ENCODE measurements around the gene KCNJ4. TPM values are rescaled to one million over a fixed set of nuclear protein-coding genes. Genes with fewer than 3 reads are reported as not detected.

The KCNJ4 gene
- total RNA-seq, 1 experiment from 2014 or later, result 0.18 TPM

DNA sequence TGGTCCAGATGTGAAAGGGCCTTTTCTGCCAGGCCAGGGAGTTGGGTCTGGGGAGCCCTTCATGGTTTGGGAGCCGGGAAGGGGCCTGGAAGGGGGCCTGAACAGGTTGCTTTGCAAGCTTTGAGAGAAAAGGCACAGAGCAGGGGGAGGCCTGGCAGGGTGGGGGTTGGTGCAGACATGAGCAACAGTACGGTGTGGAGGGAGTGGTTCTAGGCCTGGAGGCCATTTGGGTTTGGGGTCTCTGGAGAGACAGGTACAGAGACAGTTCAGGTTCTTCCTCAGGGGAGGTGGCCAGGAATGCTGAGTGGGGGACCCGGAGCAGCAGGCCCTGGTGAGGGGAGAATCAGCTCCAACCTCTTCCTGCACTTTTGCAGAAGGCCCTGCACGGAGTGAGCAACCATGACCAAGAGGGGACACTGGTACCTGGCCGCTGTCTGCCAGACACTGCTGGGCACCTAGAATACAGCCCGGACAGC, 14.3 kb upstream of the KCNJ4 start:
- BruUV-seq (replicated peaks), result no TSS peak
- H3K36me3 ChIP-seq (ENCODE audit: control insufficient read depth, insufficient read depth, low read length), result no peaks in the 10 kb centered on the region
- ATAC-seq, result no peak
- no peak overlapping the region for H3K4me3 ChIP-seq (ENCODE audit: low read depth in 2 of 2, low read length in 2 of 2)
- TF ChIP-seq POLR2AphosphoS5 (IDR thresholded peaks at IDR 0.05; ENCODE audit: low read depth, low read length) (no peak), SIN3A (IDR thresholded peaks at IDR 0.05; ENCODE audit: borderline replicate concordance, insufficient read depth, low read depth, low read length) (no peak), TCF7L2 (IDR thresholded peaks at IDR 0.05; ENCODE audit: low read depth, low read length) (no peak)
- TF ChIP-seq, protein P1, sequence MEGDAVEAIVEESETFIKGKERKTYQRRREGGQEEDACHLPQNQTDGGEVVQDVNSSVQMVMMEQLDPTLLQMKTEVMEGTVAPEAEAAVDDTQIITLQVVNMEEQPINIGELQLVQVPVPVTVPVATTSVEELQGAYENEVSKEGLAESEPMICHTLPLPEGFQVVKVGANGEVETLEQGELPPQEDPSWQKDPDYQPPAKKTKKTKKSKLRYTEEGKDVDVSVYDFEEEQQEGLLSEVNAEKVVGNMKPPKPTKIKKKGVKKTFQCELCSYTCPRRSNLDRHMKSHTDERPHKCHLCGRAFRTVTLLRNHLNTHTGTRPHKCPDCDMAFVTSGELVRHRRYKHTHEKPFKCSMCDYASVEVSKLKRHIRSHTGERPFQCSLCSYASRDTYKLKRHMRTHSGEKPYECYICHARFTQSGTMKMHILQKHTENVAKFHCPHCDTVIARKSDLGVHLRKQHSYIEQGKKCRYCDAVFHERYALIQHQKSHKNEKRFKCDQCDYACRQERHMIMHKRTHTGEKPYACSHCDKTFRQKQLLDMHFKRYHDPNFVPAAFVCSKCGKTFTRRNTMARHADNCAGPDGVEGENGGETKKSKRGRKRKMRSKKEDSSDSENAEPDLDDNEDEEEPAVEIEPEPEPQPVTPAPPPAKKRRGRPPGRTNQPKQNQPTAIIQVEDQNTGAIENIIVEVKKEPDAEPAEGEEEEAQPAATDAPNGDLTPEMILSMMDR (IDR thresholded peaks at IDR 0.05), result no peak
- TF ChIP-seq, protein P2, sequence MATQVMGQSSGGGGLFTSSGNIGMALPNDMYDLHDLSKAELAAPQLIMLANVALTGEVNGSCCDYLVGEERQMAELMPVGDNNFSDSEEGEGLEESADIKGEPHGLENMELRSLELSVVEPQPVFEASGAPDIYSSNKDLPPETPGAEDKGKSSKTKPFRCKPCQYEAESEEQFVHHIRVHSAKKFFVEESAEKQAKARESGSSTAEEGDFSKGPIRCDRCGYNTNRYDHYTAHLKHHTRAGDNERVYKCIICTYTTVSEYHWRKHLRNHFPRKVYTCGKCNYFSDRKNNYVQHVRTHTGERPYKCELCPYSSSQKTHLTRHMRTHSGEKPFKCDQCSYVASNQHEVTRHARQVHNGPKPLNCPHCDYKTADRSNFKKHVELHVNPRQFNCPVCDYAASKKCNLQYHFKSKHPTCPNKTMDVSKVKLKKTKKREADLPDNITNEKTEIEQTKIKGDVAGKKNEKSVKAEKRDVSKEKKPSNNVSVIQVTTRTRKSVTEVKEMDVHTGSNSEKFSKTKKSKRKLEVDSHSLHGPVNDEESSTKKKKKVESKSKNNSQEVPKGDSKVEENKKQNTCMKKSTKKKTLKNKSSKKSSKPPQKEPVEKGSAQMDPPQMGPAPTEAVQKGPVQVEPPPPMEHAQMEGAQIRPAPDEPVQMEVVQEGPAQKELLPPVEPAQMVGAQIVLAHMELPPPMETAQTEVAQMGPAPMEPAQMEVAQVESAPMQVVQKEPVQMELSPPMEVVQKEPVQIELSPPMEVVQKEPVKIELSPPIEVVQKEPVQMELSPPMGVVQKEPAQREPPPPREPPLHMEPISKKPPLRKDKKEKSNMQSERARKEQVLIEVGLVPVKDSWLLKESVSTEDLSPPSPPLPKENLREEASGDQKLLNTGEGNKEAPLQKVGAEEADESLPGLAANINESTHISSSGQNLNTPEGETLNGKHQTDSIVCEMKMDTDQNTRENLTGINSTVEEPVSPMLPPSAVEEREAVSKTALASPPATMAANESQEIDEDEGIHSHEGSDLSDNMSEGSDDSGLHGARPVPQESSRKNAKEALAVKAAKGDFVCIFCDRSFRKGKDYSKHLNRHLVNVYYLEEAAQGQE (IDR thresholded peaks at IDR 0.05; ENCODE audit: insufficient read depth in 1 of 2, low read depth in 2 of 2, low read length in 1 of 2), result no peak
- no peak for DNase-seq (ENCODE audit: low read depth, low spot score)
- POLR2A ChIA-PET, result no interaction called here
- H3K27me3 ChIP-seq (ENCODE audit: control insufficient read depth, insufficient read depth, low read length), result no peaks in the 10 kb centered on the region
- in situ Hi-C loops (cut with HindIII; ENCODE audit: low pct_unique_long_range_greater_than_20kb, low sequenced_read_pairs) (no loop called here), intact Hi-C loops (cut with micrococcal nuclease; ENCODE audit: unreplicated experiment) (no loop called here)
- no peaks in the 10 kb centered on the region for H3K4me1 ChIP-seq (ENCODE audit: control insufficient read depth, insufficient read depth, low read length)
- H3K9me3 ChIP-seq (ENCODE audit: control insufficient read depth, insufficient read depth, low read depth, low read length), result no peaks in the 10 kb centered on the region
- no peak overlapping the region for H3K27ac ChIP-seq (ENCODE audit: low read length)
- CTCF ChIA-PET, result no interaction called here

DNA sequence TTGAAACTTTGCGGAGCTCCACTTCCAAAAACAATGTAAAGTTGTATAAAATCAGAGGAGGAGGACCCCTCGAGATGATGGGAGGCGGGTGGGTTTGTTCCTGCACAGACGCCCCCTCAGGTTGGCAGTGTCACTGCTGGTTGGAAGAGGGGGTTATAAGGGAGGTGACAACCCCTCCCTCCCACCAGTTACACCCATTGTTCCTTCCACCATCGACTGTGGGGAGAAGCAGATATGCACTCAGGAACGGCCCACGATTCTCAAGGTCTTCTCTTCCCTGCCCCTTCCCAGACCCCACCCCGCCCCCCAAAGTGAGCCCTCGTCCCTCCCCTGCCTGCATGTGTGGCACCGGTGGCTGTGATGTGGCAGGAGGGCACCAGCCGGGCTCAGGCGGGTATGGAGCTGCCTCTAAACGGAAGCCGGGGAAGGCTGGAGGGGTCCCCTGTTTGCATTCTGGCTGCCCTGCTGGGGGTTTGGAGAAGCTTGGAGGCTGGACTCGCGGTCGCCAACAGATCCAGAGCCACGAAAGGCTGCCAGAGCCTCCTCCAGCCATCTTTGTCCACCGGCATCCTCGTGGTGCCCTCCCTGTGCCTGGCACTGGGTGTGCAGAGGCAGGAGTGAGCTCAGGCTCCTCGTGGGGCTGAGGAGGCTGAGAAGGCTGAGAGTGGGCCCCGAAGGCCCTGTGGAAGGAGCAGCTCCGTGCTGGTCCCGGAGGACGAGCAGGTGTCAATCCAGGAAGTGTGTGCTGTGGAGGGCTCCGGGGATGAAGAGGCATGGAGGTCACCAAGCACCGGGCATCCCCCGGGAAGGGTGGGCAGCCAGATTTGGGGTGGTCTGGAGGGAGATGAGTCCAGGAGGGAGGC, 13.7 kb upstream of the KCNJ4 start:
- POLR2A ChIA-PET, result no interaction called here
- Histone ChIP-seq H3K4me1 (ENCODE audit: control insufficient read depth, insufficient read depth, low read length) (no peaks in the 10 kb centered on the region), H3K4me3 (ENCODE audit: low read depth in 2 of 2, low read length in 2 of 2) (peak overlapping the region; percentile 48 to 59), H3K27me3 (ENCODE audit: control insufficient read depth, insufficient read depth, low read length) (no peaks in the 10 kb centered on the region), H3K36me3 (ENCODE audit: control insufficient read depth, insufficient read depth, low read length) (no peaks in the 10 kb centered on the region), H3K9me3 (ENCODE audit: control insufficient read depth, insufficient read depth, low read depth, low read length) (no peaks in the 10 kb centered on the region), H3K27ac (ENCODE audit: low read length) (peak overlapping the region; percentile 48)
- no peak for DNase-seq (ENCODE audit: low read depth, low spot score)
- no TSS peak for BruUV-seq (replicated peaks)
- CTCF ChIA-PET, result no interaction called here
- no peak for TF ChIP-seq SIN3A (IDR thresholded peaks at IDR 0.05; ENCODE audit: borderline replicate concordance, insufficient read depth, low read depth, low read length)
- no peak for TF ChIP-seq TCF7L2 (IDR thresholded peaks at IDR 0.05; ENCODE audit: low read depth, low read length)
- in situ Hi-C loops (cut with HindIII; ENCODE audit: low pct_unique_long_range_greater_than_20kb, low sequenced_read_pairs), result no loop called here
- ATAC-seq, result no peak
- intact Hi-C loops (cut with micrococcal nuclease; ENCODE audit: unreplicated experiment), result no loop called here

DNA sequence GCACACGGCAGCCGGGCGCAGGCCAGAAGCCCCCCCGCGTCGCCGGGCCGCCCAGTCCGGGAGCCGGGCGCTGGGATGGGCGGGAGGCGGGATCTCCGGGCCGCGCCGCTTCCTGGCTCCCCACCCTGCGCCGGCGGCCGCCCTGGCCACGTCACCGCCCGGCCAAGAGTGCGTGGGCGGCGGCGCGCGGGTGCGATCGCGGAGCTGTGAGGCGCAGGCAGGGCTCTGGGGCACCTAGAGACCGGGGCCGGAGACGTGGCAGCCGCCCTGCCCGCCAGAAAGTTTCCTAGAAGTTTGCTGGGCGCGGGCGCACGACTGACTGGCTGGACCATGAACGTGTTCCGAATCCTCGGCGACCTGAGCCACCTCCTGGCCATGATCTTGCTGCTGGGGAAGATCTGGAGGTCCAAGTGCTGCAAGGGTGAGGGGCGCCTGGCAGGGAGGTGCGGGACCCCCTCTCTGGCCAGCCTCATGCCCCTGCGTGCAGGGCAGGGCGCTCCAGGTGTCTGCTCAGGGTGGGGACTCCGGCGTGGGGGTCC, 13.0 kb upstream of the KCNJ4 start, which contains the start of gene KDELR3:
KDELR3 (plus strand) TSS at position 193 of the 539 bp plus-strand sequence; CDS start at position 331, 138 bp downstream.
- intact Hi-C loops (cut with micrococcal nuclease; ENCODE audit: unreplicated experiment), result no loop called here

More for the DNA sequence above, 13.0 kb upstream of the KCNJ4 start, which contains the start of gene KDELR3:
- ATAC-seq (peak; percentile 90), DNase-seq (ENCODE audit: low read depth, low spot score) (no peak)
- H3K36me3 ChIP-seq (ENCODE audit: control insufficient read depth, insufficient read depth, low read length), result no peaks in the 10 kb centered on the region
- TF ChIP-seq, protein P2 (IDR thresholded peaks at IDR 0.05; ENCODE audit: insufficient read depth in 1 of 2, low read depth in 2 of 2, low read length in 1 of 2), result no peak
- TF ChIP-seq SIN3A (IDR thresholded peaks at IDR 0.05; ENCODE audit: borderline replicate concordance, insufficient read depth, low read depth, low read length), result no peak
- TF ChIP-seq, protein P1 (IDR thresholded peaks at IDR 0.05), result no peak
- TF ChIP-seq POLR2AphosphoS5 (IDR thresholded peaks at IDR 0.05; ENCODE audit: low read depth, low read length), result no peak
- TF ChIP-seq TCF7L2 (IDR thresholded peaks at IDR 0.05; ENCODE audit: low read depth, low read length), result no peak
- peak within 1 kb of the TSS; percentile 48 to 59 for H3K4me3 ChIP-seq (ENCODE audit: low read depth in 2 of 2, low read length in 2 of 2)
- BruUV-seq (replicated peaks), result no TSS peak
- POLR2A ChIA-PET, result no interaction called here
- in situ Hi-C loops (cut with HindIII; ENCODE audit: low pct_unique_long_range_greater_than_20kb, low sequenced_read_pairs), result no loop called here
- no peaks in the 10 kb centered on the region for H3K4me1 ChIP-seq (ENCODE audit: control insufficient read depth, insufficient read depth, low read length)
- no peaks in the 10 kb centered on the region for H3K9me3 ChIP-seq (ENCODE audit: control insufficient read depth, insufficient read depth, low read depth, low read length)
- peak within 1 kb of the TSS; percentile 59 for H3K27ac ChIP-seq (ENCODE audit: low read length)
- CTCF ChIA-PET, result no interaction called here
- no peaks in the 10 kb centered on the region for H3K27me3 ChIP-seq (ENCODE audit: control insufficient read depth, insufficient read depth, low read length)

Data from Panc1 (cell line).